HuH-7.5 (cell line): ENCODE results near the gene HORMAD1.
"Not testable (repeated sequence)": the region's sequence is repeated elsewhere in the genome, so short reads cannot be mapped to it uniquely, and the experiment has no call there.

Source experiments
- DNase-seq: peaks from one replicate; pipeline ENCODE4 v3.0.0; 2011; ENCODE audit warnings: low spot score

HORMAD1 gene, protein sequence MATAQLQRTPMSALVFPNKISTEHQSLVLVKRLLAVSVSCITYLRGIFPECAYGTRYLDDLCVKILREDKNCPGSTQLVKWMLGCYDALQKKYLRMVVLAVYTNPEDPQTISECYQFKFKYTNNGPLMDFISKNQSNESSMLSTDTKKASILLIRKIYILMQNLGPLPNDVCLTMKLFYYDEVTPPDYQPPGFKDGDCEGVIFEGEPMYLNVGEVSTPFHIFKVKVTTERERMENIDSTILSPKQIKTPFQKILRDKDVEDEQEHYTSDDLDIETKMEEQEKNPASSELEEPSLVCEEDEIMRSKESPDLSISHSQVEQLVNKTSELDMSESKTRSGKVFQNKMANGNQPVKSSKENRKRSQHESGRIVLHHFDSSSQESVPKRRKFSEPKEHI

DNA sequence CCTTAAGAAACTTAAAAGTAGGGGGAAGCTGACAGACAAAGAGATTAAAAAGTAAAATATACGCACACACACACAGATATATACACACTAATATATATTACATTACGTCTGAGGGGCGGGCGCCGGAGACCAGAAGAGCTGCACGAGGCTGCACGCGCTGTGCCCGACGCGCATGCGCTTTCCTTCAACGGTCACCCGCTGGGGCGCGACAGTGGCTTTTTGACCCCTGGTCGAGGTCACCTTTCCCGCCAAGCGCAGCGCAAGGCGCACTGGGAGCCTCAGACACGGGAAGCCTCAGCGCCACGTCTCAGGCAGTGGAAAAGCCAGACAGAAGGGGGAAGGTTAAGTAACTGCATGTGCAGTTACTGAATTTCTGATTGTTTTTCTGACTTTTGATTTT is at the start of gene HORMAD1:
Gene HORMAD1 (minus strand): TSS at position 193 of the 400 bp plus-strand sequence. CDS start 1,390 bp downstream, outside the sequence.
- no peak for DNase-seq

- not testable (repeated sequence) for DNase-seq
Measured at GRCh38 chr1:150767704-150768103, 47.0 kb upstream of the HORMAD1 start.

GRCh38 chr1:150765977-150766301 is 45.2 kb upstream of the HORMAD1 start:
- not testable (repeated sequence) for DNase-seq

GRCh38 chr1:150765296-150765976 is 44.7 kb upstream of the HORMAD1 start, which contains the start of gene CTSS:
Gene CTSS, minus strand, starts transcription at chr1:150765778. Its CDS starts 1,015 bp downstream, at chr1:150764763.
- no peak for DNase-seq

DNA sequence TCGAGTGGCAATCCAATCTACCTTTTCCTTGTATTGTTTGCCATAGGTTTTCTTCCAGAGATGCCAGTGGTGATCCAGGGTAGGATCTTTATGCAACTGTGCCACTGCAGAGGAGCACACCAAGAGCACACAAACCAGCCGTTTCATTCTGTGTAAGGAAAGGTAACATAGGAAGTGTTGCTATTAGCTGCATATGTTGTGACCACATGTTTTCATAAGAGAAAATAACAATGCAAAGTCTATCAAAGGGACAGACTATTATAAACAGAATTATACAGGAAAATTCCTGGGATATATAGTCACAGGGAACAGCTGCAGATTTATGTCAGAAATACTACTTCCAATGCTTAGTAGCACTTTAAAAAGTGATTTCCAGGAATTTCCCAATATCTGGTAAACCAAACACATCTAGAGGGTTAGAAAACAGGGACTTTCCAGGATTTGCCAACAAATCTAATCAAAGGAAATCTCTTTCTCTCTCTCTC is 44.0 kb upstream of the HORMAD1 start:
- DNase-seq: no peak

DNA sequence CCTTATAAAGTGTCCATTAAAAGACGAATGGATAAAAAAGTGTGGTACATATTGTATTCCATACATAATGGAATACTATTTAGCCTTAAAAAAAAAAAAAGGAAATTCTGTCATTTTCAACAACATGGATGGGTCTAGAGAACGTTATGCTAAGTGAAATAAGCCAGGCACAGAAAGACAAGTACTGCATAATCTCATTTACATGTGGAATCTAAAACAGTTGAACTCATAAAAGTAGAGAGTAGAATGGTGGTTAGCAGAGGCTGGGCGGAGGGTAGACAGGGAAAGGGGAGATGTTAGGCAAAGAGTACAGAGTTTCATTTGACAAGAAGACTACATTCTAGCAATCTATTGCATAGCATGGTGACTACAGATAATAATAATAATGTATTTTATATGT is 42.3 kb upstream of the HORMAD1 start:
- no peak for DNase-seq

GRCh38 chr1:150762552-150762951 is 41.9 kb upstream of the HORMAD1 start:
- DNase-seq: no peak

DNA sequence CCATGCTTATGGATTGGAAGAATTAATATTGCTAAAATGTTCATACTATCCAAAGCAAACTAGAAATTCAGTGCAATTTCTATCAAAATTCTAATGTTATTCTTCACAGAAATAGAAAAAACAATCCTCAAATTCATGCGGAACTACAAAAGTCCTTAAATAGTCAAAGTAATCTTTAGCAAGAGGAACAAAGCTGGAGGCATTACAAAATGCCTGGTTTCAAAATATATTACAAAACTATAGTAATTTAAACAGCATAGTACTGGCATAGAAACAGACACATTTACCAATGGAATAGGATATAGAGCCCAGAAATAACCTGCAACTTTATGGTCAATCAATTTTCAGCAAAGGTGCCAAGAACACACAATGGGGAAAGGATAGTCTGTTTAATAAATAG is 41.1 kb upstream of the HORMAD1 start:
- no peak for DNase-seq

- no peak for DNase-seq
Measured at GRCh38 chr1:150760013-150760412, 39.3 kb upstream of the HORMAD1 start.

- no peak for DNase-seq
Measured at GRCh38 chr1:150753416-150753815, 32.7 kb upstream of the HORMAD1 start.

DNA sequence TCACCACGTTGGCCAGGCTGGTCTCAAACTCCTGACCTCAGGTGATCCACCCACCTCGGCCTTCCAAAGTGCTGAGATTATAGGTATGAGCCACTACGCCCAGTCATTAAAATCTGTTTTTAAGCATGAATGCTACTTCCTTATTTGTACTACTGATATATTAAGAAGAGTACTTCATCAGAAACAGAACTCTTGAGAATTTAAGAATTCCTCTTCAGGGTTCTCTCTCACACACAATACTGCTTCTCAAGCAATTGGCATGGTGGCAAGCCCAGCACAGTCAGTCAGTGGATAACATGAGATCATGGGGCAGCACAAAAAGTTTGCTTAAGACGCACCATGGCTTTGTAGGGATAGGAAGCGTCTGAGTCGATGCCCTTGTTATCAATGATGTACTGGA is 30.7 kb upstream of the HORMAD1 start:
- DNase-seq: no peak

GRCh38 chr1:150749720-150750311 is 29.1 kb upstream of the HORMAD1 start:
- DNase-seq: no peak

DNA sequence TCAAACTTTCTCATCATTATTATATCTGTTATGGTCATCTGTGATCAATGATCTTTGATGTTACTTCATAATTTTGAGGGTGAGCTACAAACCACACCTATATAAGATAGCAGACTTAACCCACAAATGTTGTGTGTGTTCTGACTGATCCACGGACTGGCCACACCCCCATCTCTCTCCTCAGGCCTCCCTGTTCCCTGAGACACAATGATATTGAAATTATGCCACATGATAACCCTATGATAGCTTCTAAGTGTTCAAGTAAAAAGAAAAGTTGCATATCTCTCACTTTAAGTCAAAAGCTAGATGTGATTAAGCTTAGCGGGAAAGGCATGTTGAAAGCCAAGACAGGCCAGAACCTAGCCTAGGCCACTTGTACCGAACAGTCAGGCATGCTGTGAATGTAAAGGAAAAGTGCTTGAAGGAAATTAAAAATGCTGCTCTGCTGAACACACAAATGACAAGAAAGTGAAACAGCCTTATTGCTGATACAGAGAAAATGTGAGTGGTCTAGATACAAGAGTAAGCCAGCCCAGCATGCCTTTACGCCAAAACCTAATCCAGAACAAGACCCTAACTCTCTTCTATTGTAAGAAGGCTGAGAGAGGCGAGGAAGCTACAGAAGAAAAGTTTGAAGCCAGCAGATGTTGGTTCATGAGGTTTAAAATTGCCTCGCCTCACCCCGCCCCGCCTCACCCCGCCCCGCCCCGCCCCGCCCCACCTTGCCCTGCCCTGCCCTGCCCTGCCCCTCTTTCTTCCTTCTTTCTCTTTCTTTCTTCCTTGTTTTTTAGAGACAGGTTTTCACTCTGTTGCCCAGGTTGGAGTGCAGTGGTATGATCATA is 28.4 kb upstream of the HORMAD1 start:
- DNase-seq: no peak

- DNase-seq: no peak
Measured at GRCh38 chr1:150730130-150730721, 9.5 kb upstream of the HORMAD1 start.

GRCh38 chr1:150724336-150724735 is 3.6 kb upstream of the HORMAD1 start:
- no peak for DNase-seq

- no peak for DNase-seq
Measured at GRCh38 chr1:150720098-150720497, 597 bp downstream of the HORMAD1 start.

DNA sequence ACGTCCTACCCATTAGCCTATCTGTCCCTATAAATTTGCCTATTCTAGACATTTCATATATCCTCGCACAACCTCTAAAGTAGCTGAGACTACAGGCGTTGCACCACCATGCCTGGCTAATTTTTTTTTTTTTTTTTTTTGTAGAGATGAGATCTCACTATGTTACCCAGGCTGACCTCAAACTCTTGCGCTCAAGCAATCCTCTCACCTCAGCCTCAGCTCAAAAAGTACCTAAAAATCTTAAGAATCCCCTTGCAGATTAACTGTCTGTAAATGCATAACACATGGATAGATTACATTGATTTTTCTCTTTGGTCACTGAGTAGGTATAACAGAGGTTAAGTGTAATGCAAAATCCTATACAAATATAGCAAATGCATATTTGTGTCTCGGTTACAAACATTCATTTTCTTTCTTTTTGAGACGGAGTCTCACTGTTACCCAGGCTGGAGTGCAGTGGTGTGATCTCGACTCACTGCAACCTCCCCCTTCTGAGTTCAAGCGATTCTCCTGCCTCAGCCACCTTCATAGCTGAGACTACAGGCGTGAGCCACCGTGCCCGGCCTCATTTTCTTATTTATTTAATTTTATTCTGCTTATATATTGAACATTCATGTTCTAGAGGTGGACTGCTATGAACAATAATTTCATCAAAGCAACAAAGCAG is 2.3 kb downstream of the HORMAD1 start:
- DNase-seq: no peak

- not testable (repeated sequence) for DNase-seq
Measured at GRCh38 chr1:150709031-150709430, 11.7 kb downstream of the HORMAD1 start.

- DNase-seq: no peak
Measured at GRCh38 chr1:150708595-150708994, 12.1 kb downstream of the HORMAD1 start.

- no peak for DNase-seq
Measured at GRCh38 chr1:150706091-150706490, 14.6 kb downstream of the HORMAD1 start.

GRCh38 chr1:150703427-150703826 is 17.3 kb downstream of the HORMAD1 start:
- no peak for DNase-seq
